NOMO-1 treated with dmso at 0.1 percent for 144 hours (cell line): ENCODE results near the gene ATXN1L.
"Not testable (repeated sequence)": the region's sequence is repeated elsewhere in the genome, so short reads cannot be mapped to it uniquely, and the experiment has no call there.

ENCODE experiments used
- DNase-seq: peaks from one replicate; lab custom pipeline; 2025; ENCODE audit not compliant: unreplicated experiment; lab: John Stamatoyannopoulos, UW

The ATXN1L gene

DNA sequence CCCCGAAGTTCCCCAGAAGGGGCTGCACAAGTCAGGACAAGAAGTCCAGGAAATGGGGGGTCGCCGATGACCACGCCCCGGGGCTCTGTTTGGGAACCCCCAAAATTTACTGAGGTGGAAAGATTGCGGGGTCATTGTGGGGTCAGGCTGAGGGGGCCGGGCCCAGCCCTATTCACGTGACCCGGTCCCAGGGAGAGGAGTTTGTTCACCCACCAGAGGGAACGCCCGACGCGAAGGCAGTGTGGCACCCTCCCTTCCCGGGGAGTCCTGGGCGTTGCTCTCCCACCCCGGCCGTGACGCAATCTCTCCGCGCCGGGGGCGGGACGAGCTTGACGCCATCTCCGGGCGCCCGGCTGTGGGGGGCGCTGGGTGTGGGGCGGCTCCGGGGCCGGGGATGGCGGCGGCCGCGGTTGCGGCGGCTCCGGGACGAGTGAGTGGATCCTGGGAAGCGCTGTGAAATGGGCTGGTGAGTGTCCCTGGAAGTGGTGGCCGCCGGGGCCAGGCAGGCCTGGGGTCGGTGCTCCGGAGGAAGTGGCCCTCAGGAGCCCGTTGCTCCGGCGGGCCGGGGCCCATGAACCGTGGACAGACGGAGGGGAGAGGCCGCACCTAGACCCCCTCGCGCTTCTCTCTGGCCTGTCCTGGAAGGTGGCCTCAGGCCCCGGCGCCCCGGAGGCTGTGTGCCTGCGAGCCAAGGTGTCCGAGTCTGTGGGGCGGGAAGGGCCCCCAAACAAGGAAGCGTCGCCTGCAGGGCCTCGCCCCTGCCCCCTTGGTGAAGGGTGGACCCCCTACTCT lies at the start of gene ATXN1L:
Gene ATXN1L (plus strand): TSS at position 338 of the 792 bp plus-strand sequence. CDS start 3,765 bp downstream, outside the sequence.
- peak; percentile 78 for DNase-seq

GRCh38 chr16:71796501-71797097 lies 49.2 kb upstream of the ATXN1L start:
- DNase-seq = no peak

DNA sequence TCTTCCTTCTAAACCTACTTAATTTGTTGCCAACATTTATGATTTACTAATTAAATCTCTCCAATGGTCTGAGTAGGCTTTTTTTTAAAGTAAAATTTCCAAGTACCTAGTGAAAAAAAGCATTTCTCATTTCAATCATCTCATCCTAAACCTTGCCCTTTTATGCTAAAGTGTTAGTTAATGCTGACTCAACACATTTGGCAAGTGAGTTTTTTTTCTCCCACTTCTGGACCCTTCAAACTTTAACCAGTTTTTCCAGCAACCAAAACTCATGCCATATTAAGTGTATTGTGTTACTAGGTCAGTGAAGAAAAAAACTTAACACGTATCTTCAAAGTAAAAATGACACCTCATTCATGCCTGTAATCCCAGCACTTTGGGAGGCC lies 42.5 kb upstream of the ATXN1L start:
- DNase-seq = no peak

GRCh38 chr16:71807905-71808592 lies 37.7 kb upstream of the ATXN1L start:
- no peak for DNase-seq

DNA sequence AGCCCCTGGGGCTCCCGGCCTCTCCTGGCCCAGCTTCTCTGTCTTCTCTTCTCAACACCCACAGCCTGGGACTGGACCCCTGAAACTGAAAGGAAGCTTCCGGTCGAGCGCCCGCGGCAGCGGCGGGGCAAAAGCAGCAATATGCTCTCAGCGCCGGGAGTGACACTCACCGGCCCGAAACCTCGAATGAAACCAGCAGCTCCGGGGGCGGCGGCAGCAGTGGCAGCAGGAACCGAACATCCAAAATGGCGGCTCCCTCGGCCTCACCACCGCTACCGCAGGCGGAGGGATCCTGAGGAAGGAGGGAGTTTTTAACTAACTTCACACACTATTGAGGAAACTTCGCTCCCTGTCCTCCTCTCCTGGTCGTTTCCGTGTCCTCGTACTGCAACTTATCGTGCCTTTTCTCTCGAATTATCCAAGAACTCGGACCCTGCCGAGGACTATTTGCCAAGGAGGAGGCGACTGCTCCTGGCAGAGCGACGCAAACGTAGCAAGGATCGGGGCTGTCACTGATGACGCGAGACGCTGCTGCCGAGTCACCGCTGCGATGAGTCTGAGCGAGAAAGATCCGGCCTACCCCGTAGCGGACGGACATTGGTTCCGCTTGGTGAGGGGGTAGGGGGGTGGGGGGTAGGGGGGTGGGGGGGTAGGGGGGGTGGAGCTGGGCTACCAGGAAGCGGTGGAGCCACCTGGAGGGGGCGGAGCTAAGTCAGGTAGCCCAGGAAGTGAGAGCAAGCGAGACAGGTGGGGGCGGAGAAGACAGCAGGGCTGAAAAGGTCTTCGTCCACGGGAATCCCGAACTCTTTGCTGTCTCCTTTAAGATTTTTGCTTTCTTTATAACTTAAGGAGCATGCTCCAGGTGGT lies 37.0 kb upstream of the ATXN1L start, which contains the start of gene AP1G1:
Gene AP1G1 (minus strand): TSS at position 242 of the 867 bp plus-strand sequence. CDS start 19,355 bp downstream, outside the sequence.
- DNase-seq = peak; percentile 95

DNA sequence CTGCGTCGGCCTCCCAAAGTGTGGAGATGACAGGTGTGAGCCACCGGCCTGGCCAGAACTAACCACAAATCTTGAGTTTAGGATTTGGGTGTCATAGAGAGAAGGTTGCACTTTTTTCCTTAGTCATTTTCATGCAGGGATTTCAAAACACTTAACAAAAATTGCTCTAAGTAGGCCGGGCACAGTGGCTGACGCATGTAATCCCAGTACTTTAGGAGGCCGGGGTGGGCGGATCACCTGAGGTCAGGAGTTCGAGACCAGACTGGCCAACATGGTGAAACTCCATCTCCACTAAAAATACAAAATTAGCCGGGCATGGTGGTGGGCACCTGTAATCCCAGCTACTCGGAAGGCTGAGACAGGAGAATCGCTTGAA lies 35.6 kb upstream of the ATXN1L start:
- not testable (repeated sequence) for DNase-seq

GRCh38 chr16:71811261-71811803 lies 34.4 kb upstream of the ATXN1L start:
- no peak for DNase-seq

DNA sequence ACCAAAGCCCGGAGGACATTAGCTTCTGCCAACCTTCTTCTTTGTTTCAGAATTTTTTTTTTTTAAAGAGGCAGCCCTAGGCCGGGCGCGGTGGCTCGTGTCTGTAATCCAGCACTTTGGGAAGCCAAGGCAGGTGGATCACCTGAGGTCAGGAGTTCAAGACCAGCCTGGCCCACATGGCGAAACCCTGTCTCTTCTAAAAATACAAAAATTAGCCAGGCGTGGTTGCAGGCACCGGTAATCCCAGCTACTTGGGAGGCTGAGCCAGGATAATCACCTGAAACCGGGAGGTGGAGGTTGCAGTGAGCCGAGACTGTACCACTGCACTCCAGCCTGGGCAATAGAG lies 28.6 kb upstream of the ATXN1L start:
- not testable (repeated sequence) for DNase-seq

DNA sequence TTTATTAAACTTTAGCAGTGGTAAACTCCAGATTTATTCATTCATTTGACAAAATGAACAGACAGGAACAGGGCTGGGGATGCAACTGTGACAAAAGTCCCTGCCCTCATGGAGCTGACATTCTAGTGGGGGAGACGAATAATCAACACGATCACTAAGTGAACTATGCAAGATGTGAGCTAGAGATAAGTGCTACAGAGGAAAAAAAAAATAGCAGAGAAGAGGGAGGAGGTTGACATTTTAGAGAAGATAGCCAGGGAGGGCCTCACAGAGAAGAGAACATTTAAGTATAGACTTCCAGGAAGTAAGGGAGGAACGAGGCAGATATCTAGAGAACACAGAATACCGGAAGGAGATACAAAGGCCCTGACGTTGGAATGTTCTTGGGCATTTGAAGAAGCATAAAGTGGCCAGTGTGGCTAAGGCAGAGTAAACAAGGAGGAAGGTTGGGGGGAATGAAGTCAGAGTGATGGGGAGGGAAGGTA lies 19.2 kb upstream of the ATXN1L start:
- DNase-seq = no peak

DNA sequence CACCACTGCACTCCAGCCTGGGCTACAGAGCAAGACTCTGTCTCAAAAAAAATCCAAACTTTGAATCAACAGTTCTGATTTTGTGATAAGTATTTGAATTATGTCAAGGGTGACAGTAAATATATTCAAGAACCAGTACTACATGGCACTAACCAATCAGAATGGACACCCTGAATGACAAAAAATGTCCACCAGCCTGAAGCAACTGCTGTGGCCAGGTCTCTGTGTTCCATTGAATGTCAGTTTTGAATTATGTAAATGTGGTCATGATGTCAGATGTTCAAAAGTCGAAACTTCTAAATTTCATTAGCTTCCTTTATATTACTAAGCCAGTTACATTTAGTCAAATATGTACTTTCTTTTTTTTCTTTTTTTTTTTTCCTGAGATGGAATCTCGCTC lies 15.4 kb upstream of the ATXN1L start:
- no peak for DNase-seq

- DNase-seq = not testable (repeated sequence)
These were observed 14.1 kb upstream of the ATXN1L start for GRCh38 chr16:71831698-71832097.

DNA sequence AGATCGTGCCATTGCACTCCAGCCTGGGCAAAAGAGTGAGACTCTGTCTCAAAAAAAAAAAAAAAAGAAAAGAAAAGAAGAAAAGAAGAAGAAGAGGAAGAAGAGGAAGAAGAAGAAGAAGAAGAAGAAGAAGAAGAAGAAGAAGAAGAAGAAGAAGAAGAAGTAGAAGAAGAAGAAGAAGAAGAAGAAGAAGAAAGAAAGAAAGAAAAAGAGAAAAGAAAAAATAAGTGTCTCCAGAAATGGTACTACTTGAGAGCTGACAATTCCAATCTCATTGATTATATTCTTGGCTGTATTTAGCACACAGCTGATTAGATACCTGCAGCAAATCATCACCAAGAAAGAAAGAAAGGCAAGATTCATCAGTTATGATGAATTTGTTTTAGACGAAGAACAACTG lies 13.7 kb upstream of the ATXN1L start:
- DNase-seq = not testable (repeated sequence)

- DNase-seq = no peak
These were observed 11.5 kb upstream of the ATXN1L start for GRCh38 chr16:71834291-71834690.

DNA sequence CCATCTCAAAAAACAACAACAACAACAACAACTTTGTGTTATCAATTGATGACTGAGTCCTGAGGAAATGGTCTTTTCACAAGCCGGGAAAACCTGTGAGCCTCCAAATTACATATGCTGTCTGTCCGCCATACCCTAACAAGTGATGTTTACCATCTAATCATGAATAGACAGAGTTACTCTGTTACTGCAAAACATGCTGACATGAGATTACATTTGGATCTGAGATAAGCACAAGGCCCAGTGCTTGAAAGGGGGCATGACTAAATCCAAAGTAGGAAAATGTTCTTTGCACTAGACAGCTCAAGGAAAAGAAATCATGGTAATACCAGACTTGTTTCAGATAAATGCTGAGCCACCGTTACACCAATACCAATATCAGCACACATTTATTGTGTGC lies 8.6 kb upstream of the ATXN1L start:
- DNase-seq = no peak

DNA sequence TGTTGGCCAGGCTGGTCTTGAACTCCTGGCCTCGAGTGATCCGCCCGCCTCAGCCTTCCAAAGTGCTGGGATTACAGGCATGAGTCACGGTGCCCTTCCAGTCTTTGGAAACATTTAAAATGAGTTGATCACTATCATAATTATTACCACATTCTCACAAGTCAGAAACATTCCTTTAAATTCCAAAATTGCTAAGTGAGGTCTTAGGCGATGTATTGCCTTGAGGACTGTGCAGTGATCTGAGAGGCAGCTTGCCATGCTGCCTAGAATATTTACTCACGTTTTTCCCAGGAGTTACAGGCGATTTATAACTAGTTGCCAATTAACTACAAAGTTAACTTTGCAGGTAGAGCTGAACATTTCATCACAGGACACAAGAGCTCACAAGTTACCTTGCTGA lies 5.7 kb upstream of the ATXN1L start:
- DNase-seq = no peak

- no peak for DNase-seq
These were observed 2.2 kb upstream of the ATXN1L start for GRCh38 chr16:71843572-71843971.

GRCh38 chr16:71846431-71846830 lies 655 bp downstream of the ATXN1L start:
- no peak for DNase-seq

DNA sequence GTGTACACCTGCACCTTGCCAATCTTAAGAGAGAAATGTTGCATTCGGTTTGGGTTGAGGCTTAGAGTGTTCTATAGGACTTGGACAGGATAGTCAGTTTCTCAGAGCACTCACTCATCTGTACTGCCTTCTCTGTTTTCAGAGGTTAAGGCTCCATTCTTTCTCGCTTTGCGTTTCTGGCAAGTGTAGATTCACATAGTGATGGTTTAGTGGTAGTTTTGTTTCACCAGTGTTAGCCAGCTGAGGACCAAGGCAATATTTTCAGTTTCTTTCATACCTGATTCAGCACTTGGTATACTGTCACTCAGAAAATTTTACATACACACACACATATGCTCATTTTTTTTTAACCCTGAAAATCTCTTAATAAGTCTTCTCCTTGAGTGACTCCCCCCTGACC lies 1.3 kb downstream of the ATXN1L start:
- no peak for DNase-seq

DNA sequence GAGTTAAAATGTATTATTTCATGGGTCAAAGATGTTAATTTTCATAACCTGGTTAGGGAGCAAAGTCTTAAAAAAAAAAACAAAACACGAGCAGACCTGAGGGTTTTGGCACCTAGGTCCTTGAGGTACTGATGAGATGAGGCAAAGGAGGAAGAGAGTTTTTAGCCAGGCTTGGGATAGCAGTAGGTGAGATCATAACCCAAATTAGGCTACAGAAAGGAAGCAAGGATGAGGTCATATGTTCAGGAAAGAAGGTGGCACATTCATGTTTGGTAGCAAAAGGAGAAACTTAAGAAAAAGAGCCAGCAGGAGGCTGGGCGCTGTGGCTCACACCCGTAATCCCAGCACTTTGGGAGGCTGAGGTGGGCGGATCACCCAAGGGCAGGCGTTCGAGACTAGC lies 2.8 kb downstream of the ATXN1L start:
- DNase-seq = no peak

GRCh38 chr16:71851746-71852145 lies 6.0 kb downstream of the ATXN1L start:
- DNase-seq = no peak

DNA sequence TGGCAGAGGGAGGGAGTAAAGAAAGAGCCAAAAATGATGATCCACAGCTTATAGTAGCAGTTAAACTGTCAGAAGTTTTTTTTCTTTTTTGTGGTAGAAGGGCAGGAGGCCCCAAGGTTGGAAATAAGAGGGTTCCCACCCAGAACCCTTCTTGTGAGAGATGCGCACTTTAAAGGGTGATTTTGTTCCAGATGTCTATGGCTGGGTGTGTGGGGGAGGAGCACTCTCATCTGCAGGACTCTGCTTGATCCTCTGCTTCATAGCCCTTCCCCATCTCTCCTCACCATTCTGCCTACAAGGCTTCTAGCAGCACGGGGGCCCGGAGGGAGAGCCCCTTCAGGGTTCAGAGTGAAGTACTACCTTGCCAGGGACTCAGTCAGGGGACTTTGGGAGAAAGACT lies 6.4 kb downstream of the ATXN1L start:
- DNase-seq = no peak
